CD4-positive, alpha-beta T cell (primary cell): ENCODE measurements around the gene RABGGTA. TPM values are rescaled to one million over a fixed set of nuclear protein-coding genes. Genes with fewer than 3 reads are reported as not detected.

Source experiments
- ATAC-seq: fragments of 200-7000 bp; cut with Tn5 transposase; one replicate; pipeline ENCODE4 v1.10.0; 2022; ENCODE audit warnings: mild to moderate bottlenecking; ENCODE audit not compliant: poor library complexity
- CTCF ChIA-PET: fragments of 350-600 bp; sonication (Branson Sonifier 250); formaldehyde crosslinking; loops from one replicate; lab custom pipeline; 2021; ENCODE audit warnings: antibody characterized with exemption, inconsistent platforms; lab: Charles Lee
- POLR2A ChIA-PET: fragments of 350-600 bp; sonication (Branson Sonifier 250); formaldehyde crosslinking; loops from one replicate; lab custom pipeline; 2021; ENCODE audit warnings: antibody characterized with exemption, inconsistent platforms; lab: Charles Lee
- DNase-seq, 14 experiments: peaks; one replicate each; pipeline ENCODE4 v3.0.0-alpha.2; 2013 to 2020; ENCODE audit warnings: mixed read lengths in 2 of 14
- H3K27ac ChIP-seq, 2 donors: one replicate each; pipeline versions ENCODE4 v1.5.1 to v1.7.0; 2013; ENCODE audit warnings: low read length in 2 of 2, low read depth in 1 of 2, mild to moderate bottlenecking in 1 of 2
- H3K27me3 ChIP-seq, 2 experiments: 1 replicate in 1 of 2; 2 replicates in 1 of 2; pipeline versions ENCODE4 v1.6.1 to v1.7.0; 2013; ENCODE audit warnings: low read length in 2 of 2, control low read depth in 1 of 2, mild to moderate bottlenecking in 1 of 2, moderate library complexity in 1 of 2; ENCODE audit not compliant: insufficient read depth in 2 of 2, control insufficient read depth in 1 of 2
- H3K36me3 ChIP-seq: one replicate; pipeline ENCODE4 v1.6.1; 2013; ENCODE audit warnings: low read length, control low read depth; ENCODE audit not compliant: insufficient read depth
- H3K4me1 ChIP-seq: one replicate; pipeline ENCODE4 v1.6.1; 2013; ENCODE audit warnings: low read length, control low read depth; ENCODE audit not compliant: insufficient read depth
- H3K4me3 ChIP-seq: one replicate; pipeline ENCODE4 v1.5.1; 2013; ENCODE audit warnings: mild to moderate bottlenecking, low read length, moderate library complexity
- H3K9me3 ChIP-seq, 2 experiments: 1 replicate in 1 of 2; 2 replicates in 1 of 2; pipeline versions ENCODE4 v1.6.1 to v1.7.0; 2013; ENCODE audit warnings: low read length in 2 of 2, mild to moderate bottlenecking in 2 of 2, control low read depth in 1 of 2, moderate library complexity in 1 of 2; ENCODE audit not compliant: control insufficient read depth in 1 of 2, insufficient read depth in 1 of 2
- H3K27ac Mint-ChIP-seq: one replicate; pipeline ENCODE4 v1.8.0; 2020; ENCODE audit warnings: mixed read lengths
- H3K27me3 Mint-ChIP-seq: one replicate; pipeline ENCODE4 v1.8.0; 2021; ENCODE audit warnings: mixed read lengths
- H3K36me3 Mint-ChIP-seq: one replicate; pipeline ENCODE4 v1.8.0; 2021; ENCODE audit warnings: low read depth, mixed read lengths
- H3K4me1 Mint-ChIP-seq: one replicate; pipeline ENCODE4 v1.8.0; 2021; ENCODE audit warnings: low read depth, mixed read lengths
- H3K4me3 Mint-ChIP-seq: one replicate; pipeline ENCODE4 v1.8.0; 2020; ENCODE audit warnings: mild to moderate bottlenecking, mixed read lengths
- H3K9me3 Mint-ChIP-seq: one replicate; pipeline ENCODE4 v1.8.0; 2020; ENCODE audit warnings: mixed read lengths
- intact Hi-C, 2 experiments: fragments of 100-400 bp; cut with DNase I in 1 of 2; cut with micrococcal nuclease in 1 of 2; formaldehyde crosslinking; loops; one replicate each; pipeline versions ENCODE4 v1.15.1 to v1.9.0; 2023 to 2025; cut with DNase I, micrococcal nuclease
- total RNA-seq, 174 experiments: library from RNA in 2 of 174; stranded (reverse) in 2 of 174; gene quantifications; one replicate each; pipeline ENCODE4 v1.2.3 and lab custom pipeline; 2021 to 2026
- TF ChIP-seq, protein P1 (sequence below): fragments of 200-600 bp; IDR thresholded peaks from one replicate; pipeline ENCODE4 v1.8.0; 2022; ENCODE audit warnings: antibody characterized with exemption, mild to moderate bottlenecking

The RABGGTA gene
- total RNA-seq, 2 experiments from 2014 or later = 52.3 to 55.2 TPM

DNA sequence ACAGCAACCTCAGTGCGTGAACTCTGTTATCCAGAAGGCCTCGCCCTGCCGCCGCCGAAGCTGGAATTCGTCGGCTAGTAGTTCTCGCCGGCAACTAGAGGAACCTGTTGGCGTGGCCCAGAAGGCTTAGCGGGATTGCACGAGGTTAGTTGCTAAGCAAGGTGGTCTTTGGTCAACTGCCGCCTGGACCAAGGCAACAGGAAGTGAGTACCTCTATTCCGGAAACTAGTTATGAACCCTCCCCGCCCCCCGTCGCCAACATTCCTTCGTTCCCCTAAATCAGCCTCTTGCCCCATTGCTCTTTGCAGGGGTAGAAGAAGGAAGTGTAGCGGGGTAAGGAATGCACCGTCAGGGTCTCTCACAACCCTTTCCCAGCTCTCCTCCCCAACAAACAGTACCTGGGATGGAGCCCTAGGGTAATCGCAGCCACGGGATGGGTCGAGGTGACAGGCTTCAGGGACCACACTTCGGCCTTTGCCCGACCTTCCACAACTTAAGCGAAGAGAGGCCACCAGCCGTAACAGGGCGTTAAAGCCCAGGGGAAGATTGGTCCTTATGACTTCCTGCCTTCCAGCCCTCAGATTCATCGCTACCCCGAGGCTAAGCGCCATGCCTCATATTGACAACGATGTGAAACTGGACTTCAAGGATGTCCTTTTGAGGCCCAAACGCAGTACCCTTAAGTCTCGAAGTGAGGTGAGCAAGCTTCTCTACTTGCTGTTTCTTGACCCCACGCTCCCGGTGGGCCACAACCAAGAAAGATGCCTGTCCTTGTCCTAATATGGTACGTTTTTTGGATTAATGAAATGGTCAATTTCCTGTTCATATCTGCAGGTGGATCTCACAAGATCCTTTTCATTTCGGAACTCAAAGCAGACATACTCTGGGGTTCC is 38.5 kb downstream of the RABGGTA start, which contains the start of gene GMPR2:
Gene GMPR2, plus strand, starts transcription at position 285 of the 893 bp plus-strand sequence. Its CDS starts 325 bp downstream, at position 610.
- TF ChIP-seq, protein P1, sequence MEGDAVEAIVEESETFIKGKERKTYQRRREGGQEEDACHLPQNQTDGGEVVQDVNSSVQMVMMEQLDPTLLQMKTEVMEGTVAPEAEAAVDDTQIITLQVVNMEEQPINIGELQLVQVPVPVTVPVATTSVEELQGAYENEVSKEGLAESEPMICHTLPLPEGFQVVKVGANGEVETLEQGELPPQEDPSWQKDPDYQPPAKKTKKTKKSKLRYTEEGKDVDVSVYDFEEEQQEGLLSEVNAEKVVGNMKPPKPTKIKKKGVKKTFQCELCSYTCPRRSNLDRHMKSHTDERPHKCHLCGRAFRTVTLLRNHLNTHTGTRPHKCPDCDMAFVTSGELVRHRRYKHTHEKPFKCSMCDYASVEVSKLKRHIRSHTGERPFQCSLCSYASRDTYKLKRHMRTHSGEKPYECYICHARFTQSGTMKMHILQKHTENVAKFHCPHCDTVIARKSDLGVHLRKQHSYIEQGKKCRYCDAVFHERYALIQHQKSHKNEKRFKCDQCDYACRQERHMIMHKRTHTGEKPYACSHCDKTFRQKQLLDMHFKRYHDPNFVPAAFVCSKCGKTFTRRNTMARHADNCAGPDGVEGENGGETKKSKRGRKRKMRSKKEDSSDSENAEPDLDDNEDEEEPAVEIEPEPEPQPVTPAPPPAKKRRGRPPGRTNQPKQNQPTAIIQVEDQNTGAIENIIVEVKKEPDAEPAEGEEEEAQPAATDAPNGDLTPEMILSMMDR = no peak
- H3K9me3 Mint-ChIP-seq = no peaks in the 10 kb centered on the region
- POLR2A ChIA-PET = interaction anchor here (0.7 to 2.6 kb wide), 9 partner anchors 10 to 205 kb away, joined by 3 to 40 read pairs (median 5); partner anchors contain the start of genes CHMP4A, DCAF11, IRF9 and MDP1
- peaks cover 74% of the 10 kb centered on the region for H3K36me3 Mint-ChIP-seq
- H3K27ac Mint-ChIP-seq = peak within 1 kb of the TSS; percentile 93
- peak within 1 kb of the TSS; percentile 96 for H3K4me3 Mint-ChIP-seq
- Histone ChIP-seq H3K9me3 (no peaks in the 10 kb centered on the region), H3K4me3 (peak within 1 kb of the TSS; percentile 98), H3K27ac (peak within 1 kb of the TSS; percentile 81 to 95), H3K36me3 (peaks cover 49% of the 10 kb centered on the region), H3K27me3 (no peaks in the 10 kb centered on the region), H3K4me1 (peaks cover 29% of the 10 kb centered on the region)
- CTCF ChIA-PET = interaction anchor here (1.0 to 3.1 kb wide), 5 partner anchors 9 to 75 kb away, joined by 3 to 13 read pairs (median 6); partner anchors contain the start of genes IRF9, MDP1 and TINF2
- intact Hi-C loops = loop anchor here (1.0 to 5.0 kb wide), 10 partner anchors 9 to 209 kb away; partner anchors contain the start of genes PSME2 (in 2 of the 2), RABGGTA (in 2 of the 2), RNF31 (in 2 of the 2) and TINF2 (in 2 of the 2)
- H3K4me1 Mint-ChIP-seq = peaks cover 69% of the 10 kb centered on the region
- ATAC-seq = peak; percentile 12
- H3K27me3 Mint-ChIP-seq = no peaks in the 10 kb centered on the region
- DNase-seq = peak in 3 of 14 experiments; percentile 33 to 45 (median 44)

DNA sequence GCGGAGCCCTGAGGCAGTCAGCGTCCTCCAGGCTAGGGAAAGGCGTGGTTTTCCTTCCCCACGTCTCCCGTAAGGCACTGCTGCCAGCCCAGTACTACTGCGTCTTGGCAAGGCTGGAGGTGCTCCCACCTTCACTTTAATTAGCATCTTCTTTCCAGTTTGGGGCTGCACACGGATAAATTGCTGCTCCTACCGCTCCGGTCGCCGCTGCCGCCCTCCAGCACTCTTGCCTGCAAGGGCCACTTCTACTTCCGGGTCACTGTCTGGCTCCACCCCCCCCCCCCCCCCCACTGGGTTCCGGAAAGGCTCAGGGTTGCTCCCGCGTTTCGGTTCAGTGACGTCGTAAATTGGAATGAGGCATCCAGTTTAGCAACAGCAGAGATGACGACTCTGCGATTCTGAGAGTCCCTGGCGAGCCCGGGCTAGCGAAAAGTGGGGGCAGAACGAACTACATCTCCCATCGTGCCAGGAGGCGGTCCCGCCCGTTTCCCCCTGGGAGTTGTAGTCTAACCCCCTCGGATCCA is 39.2 kb downstream of the RABGGTA start, which contains the start of gene NEDD8:
Gene NEDD8, minus strand, starts transcription at position 247 of the 524 bp plus-strand sequence. Its CDS starts 100 bp downstream, at position 147.
- ChIA-PET POLR2A (interaction anchor here (1.0 to 2.6 kb wide), 6 partner anchors 10 to 43 kb away, joined by 4 to 40 read pairs (median 8); partner anchors contain the start of genes CHMP4A, MDP1, RABGGTA and TINF2), CTCF (interaction anchor here (1.5 to 1.8 kb wide), 2 partner anchors 10 to 16 kb away, joined by 6 to 9 read pairs; partner anchors contain the start of genes MDP1 and TINF2)
- intact Hi-C loops = loop anchor here (1.0 to 5.0 kb wide), 10 partner anchors 10 to 210 kb away; partner anchors contain the start of genes PSME2 (in 2 of the 2), RABGGTA (in 2 of the 2), RNF31 (in 2 of the 2) and TINF2 (in 2 of the 2)
- Histone ChIP-seq H3K27ac (peak within 1 kb of the TSS; percentile 81 to 95), H3K27me3 (no peaks in the 10 kb centered on the region), H3K4me1 (peaks cover 29% of the 10 kb centered on the region), H3K36me3 (peaks cover 47% of the 10 kb centered on the region), H3K9me3 (no peaks in the 10 kb centered on the region), H3K4me3 (peak within 1 kb of the TSS; percentile 98)
- ATAC-seq (peak; percentile 87), DNase-seq (peak; percentile 73 to 94 (median 84))
- Mint-ChIP-seq H3K4me3 (peak within 1 kb of the TSS; percentile 96), H3K36me3 (peaks cover 73% of the 10 kb centered on the region), H3K4me1 (peaks cover 66% of the 10 kb centered on the region), H3K27ac (peak within 1 kb of the TSS; percentile 93), H3K27me3 (no peaks in the 10 kb centered on the region), H3K9me3 (no peaks in the 10 kb centered on the region)
- TF ChIP-seq, protein P1 = no peak
